Measurements from ENCODE around the gene LRRC17. TPM values are rescaled to one million over a fixed set of nuclear protein-coding genes. Genes with fewer than 3 reads are reported as not detected.

LRRC17 gene
- 10 to 100 TPM in 1 of 9 donors, 1 to 10 TPM in 8; 1.5 to 26.3 (median 3.4) TPM for total RNA-seq
- polyA plus RNA-seq, result 1 to 10 TPM; 2.7 to 4.0 (median 2.7) TPM
- long read RNA-seq, donor 1, partial matches to known transcripts, result 0 of 1 reads
- long read RNA-seq, donor 1, other reads (novel, unspliced or antisense), result 0 of 1 reads
- long read RNA-seq, donor 2, result 0 reads
- long read RNA-seq, donor 3, partial matches to known transcripts, result 0 of 2 reads
- long read RNA-seq, donor 3, other reads (novel, unspliced or antisense), result 0 of 2 reads
- long read RNA-seq, donor 4, result 0 reads
- long read RNA-seq, donor 5, partial matches to known transcripts, result 0 of 1 reads
- long read RNA-seq, donor 5, other reads (novel, unspliced or antisense), result 0 of 1 reads
- long read RNA-seq, donor 6, partial matches to known transcripts, result 1 of 1 reads
- long read RNA-seq, donor 6, other reads (novel, unspliced or antisense), result 0 of 1 reads
- long read RNA-seq, donor 7, partial matches to known transcripts, result 0 of 2 reads
- long read RNA-seq, donor 7, other reads (novel, unspliced or antisense), result 0 of 2 reads
- long read RNA-seq, donor 8, transcript LRRC17-202 (4 exons, 1,963 nt), result major isoform, 5 of 6 reads
- long read RNA-seq, donor 8, partial matches to known transcripts, result 0 of 6 reads
- long read RNA-seq, donor 8, other reads (novel, unspliced or antisense), result 0 of 6 reads
- long read RNA-seq, donor 9, partial matches to known transcripts, result 5 of 9 reads
- long read RNA-seq, donor 9, other reads (novel, unspliced or antisense), result 0 of 9 reads
- long read RNA-seq, donor 10, result 0 reads

- intact Hi-C loops (cut with DNase I), result loop anchor here in 1 of 2 donors (10.0 kb wide), 1 partner anchor 152 kb away; no protein-coding TSS in a partner anchor
- no peak for DNase-seq
- TF ChIP-seq, protein P1, sequence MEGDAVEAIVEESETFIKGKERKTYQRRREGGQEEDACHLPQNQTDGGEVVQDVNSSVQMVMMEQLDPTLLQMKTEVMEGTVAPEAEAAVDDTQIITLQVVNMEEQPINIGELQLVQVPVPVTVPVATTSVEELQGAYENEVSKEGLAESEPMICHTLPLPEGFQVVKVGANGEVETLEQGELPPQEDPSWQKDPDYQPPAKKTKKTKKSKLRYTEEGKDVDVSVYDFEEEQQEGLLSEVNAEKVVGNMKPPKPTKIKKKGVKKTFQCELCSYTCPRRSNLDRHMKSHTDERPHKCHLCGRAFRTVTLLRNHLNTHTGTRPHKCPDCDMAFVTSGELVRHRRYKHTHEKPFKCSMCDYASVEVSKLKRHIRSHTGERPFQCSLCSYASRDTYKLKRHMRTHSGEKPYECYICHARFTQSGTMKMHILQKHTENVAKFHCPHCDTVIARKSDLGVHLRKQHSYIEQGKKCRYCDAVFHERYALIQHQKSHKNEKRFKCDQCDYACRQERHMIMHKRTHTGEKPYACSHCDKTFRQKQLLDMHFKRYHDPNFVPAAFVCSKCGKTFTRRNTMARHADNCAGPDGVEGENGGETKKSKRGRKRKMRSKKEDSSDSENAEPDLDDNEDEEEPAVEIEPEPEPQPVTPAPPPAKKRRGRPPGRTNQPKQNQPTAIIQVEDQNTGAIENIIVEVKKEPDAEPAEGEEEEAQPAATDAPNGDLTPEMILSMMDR (IDR thresholded peaks at IDR 0.05), result no peak
- no peak for TF ChIP-seq POLR2A (IDR thresholded peaks at IDR 0.05)
- 48 to 57% (median 55%) methylated on average over 6 of the region's 6 CpGs for WGBS, 4 donors
- Histone ChIP-seq H3K4me3 (peak within 1 kb of the TSS in 1 of 4 donors; percentile 21), H3K27me3 (no peaks in the 10 kb centered on the region), H3K27ac (peak within 1 kb of the TSS in 2 of 5 donors; percentile 13 to 32), H3K9me3 (replicated peaks in 1 of 3) (no peaks in the 10 kb centered on the region), H3K36me3 (replicated peaks in 1 of 2) (no peaks in the 10 kb centered on the region), H3K4me1 (replicated peaks in 1 of 2) (peaks cover 0 to 12% of the 10 kb centered on the region in 2 donors)
These were observed at the start of gene LRRC17 for GRCh38 chr7:102912742-102913141. LRRC17 (plus strand) TSS chr7:102913000; CDS start chr7:102933914, 20,914 bp downstream.

DNA sequence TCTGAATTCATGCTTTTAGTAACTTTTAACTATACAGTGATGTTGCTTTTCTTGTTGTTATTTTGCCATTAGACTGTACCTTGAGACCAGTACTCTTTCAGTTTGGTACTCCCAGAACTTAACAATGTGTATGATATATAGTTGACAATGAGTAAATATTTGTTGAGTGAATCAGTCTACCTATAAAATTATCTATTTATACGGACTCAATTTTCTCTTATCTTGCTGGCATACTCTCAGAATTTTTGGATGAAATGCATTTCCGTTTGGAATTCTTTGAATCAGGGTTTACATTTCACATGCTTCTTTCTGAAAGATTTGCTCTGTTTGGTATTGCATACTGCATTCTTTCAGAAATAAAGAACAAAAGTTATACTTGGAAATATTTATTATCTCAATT lies 47.8 kb upstream of the LRRC17 start:
- Histone ChIP-seq H3K27me3 (no peaks in the 10 kb centered on the region), H3K4me1 (replicated peaks in 1 of 2) (no peaks in the 10 kb centered on the region), H3K9me3 (replicated peaks in 1 of 3) (no peaks in the 10 kb centered on the region), H3K4me3 (no peak overlapping the region), H3K27ac (no peak overlapping the region), H3K36me3 (replicated peaks in 1 of 2) (no peaks in the 10 kb centered on the region)
- DNase-seq, result no peak
- no peak for TF ChIP-seq POLR2A (IDR thresholded peaks at IDR 0.05)
- TF ChIP-seq, protein P1 (IDR thresholded peaks at IDR 0.05), result no peak
- 64 to 78% (median 71%) methylated on average over 2 of the region's 2 CpGs for WGBS, 4 donors
- intact Hi-C loops (cut with DNase I), result no loop called here

DNA sequence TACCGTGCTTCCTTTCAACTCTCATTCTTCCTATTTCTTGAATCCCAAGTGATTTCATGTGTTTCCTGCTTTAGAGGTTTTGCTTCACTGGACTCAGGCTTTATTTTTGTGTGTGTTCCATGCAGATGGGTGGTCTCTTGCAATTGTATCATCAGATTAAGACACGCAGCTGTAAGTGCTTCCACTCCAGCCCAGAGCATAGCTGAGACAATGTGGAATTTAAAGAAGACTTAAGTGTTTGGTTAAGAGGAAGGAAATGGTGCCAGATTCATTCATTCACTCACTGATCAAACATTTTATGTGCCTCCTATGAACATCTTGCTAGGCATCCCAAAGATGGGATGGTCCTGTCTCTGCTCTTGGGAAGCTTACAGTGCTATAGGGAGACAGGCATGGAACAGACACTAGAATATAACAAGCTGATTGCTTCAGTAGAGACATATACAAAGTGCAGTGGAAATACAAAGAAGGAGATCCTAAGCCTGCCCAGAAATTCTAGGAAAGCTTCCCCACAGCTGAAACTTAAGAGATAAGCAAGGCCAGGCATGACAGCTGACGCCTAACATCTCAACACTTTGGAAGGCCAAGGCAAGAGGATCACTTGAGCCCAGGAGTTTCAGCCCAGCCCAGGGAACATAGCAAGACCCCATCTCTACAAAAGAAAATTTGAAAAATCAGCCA lies 46.1 kb upstream of the LRRC17 start:
- no peak overlapping the region for H3K27ac ChIP-seq
- H3K27me3 ChIP-seq, result no peaks in the 10 kb centered on the region
- no peaks in the 10 kb centered on the region for H3K36me3 ChIP-seq (replicated peaks in 1 of 2)
- intact Hi-C loops (cut with DNase I), result no loop called here
- DNase-seq, result no peak
- H3K9me3 ChIP-seq (replicated peaks in 1 of 3), result no peaks in the 10 kb centered on the region
- TF ChIP-seq, protein P1 (IDR thresholded peaks at IDR 0.05), result no peak
- TF ChIP-seq POLR2A (IDR thresholded peaks at IDR 0.05), result no peak
- 87 to 89% (median 88%) methylated on average over 3 of the region's 3 CpGs for WGBS, 4 donors
- H3K4me3 ChIP-seq, result no peak overlapping the region
- no peaks in the 10 kb centered on the region for H3K4me1 ChIP-seq (replicated peaks in 1 of 2)

- H3K27me3 ChIP-seq, result no peaks in the 10 kb centered on the region
- no peak overlapping the region for H3K27ac ChIP-seq
- H3K4me1 ChIP-seq (replicated peaks in 1 of 2), result peaks cover 0 to 4% of the 10 kb centered on the region in 2 donors
- H3K36me3 ChIP-seq (replicated peaks in 1 of 2), result no peaks in the 10 kb centered on the region
- no peak for DNase-seq
- no peak overlapping the region for H3K4me3 ChIP-seq
- 86 to 97% (median 93%) methylated on average over 5 of the region's 5 CpGs for WGBS, 4 donors
- intact Hi-C loops (cut with DNase I), result no loop called here
- no peaks in the 10 kb centered on the region for H3K9me3 ChIP-seq (replicated peaks in 1 of 3)
- TF ChIP-seq, protein P1 (IDR thresholded peaks at IDR 0.05), result no peak
- no peak for TF ChIP-seq POLR2A (IDR thresholded peaks at IDR 0.05)
These were observed 43.6 kb upstream of the LRRC17 start for GRCh38 chr7:102869195-102869594.

Measured in adrenal gland (tissue), 19 donors.